Osteoblast (primary cell): ENCODE measurements around the gene CA7. TPM values are rescaled to one million over a fixed set of nuclear protein-coding genes. Genes with fewer than 3 reads are reported as not detected.
"Not testable (repeated sequence)": the region's sequence is repeated elsewhere in the genome, so short reads cannot be mapped to it uniquely, and the experiment has no call there.

Experiments
- DNase-seq: peaks from one replicate; pipeline ENCODE4 v3.0.0; 2011; ENCODE audit warnings: low spot score, mixed read lengths; ENCODE audit not compliant: insufficient read length; ENCODE audit errors: missing footprints
- H2AFZ ChIP-seq: 2 replicates; pipeline ENCODE4 v1.6.0; 2011; ENCODE audit warnings: mild to moderate bottlenecking, low read length
- H3K27ac ChIP-seq: 2 replicates; pipeline ENCODE4 v1.5.1; 2011; ENCODE audit warnings: mild to moderate bottlenecking, low read depth, low read length, moderate library complexity
- H3K27me3 ChIP-seq: 2 replicates; pipeline ENCODE4 v1.6.0; 2012; ENCODE audit warnings: mild to moderate bottlenecking, control low read depth, inconsistent platforms, low read length, moderate library complexity; ENCODE audit not compliant: insufficient read depth
- H3K36me3 ChIP-seq: 2 replicates; pipeline ENCODE4 v1.5.1; 2011; ENCODE audit warnings: mild to moderate bottlenecking, low read length, control low read depth, moderate library complexity; ENCODE audit not compliant: insufficient read depth
- H3K4me1 ChIP-seq: 2 replicates; pipeline ENCODE4 v1.5.1; 2011; ENCODE audit warnings: mild to moderate bottlenecking, low read length, control low read depth, moderate library complexity; ENCODE audit not compliant: insufficient read depth
- H3K4me2 ChIP-seq: 2 replicates; pipeline ENCODE4 v1.6.0; 2011; ENCODE audit warnings: mild to moderate bottlenecking, low read length; ENCODE audit not compliant: insufficient read depth
- H3K4me3 ChIP-seq: fragments of 200-600 bp; sonication (generic); 3 replicates; pipeline ENCODE4 v1.5.1; 2012; ENCODE audit warnings: mild to moderate bottlenecking, low read length, inconsistent platforms; ENCODE audit not compliant: insufficient read depth
- H3K79me2 ChIP-seq: 2 replicates; pipeline ENCODE4 v1.6.0; 2012; ENCODE audit warnings: mild to moderate bottlenecking, low read length, control low read depth, inconsistent platforms; ENCODE audit not compliant: insufficient read depth
- H3K9me3 ChIP-seq: 2 replicates; pipeline ENCODE4 v1.5.1; 2011; ENCODE audit warnings: low read depth, low read length, control low read depth
- H4K20me1 ChIP-seq: 2 replicates; pipeline ENCODE4 v1.6.0; 2012; ENCODE audit warnings: mild to moderate bottlenecking, low read length, control low read depth; ENCODE audit not compliant: insufficient read depth
- total RNA-seq: library from RNA; depleted of rRNA; stranded (reverse); fragments of >200 nt; gene quantifications from 2 replicates; pipeline ENCODE4 v1.2.3, GENCODE V29; 2012
- TF ChIP-seq, protein P1 (sequence below): IDR thresholded peaks from 2 replicates; pipeline ENCODE4 v1.5.1; 2011; ENCODE audit warnings: mild to moderate bottlenecking, low read depth, low read length, moderate library complexity; ENCODE audit errors: extremely low read depth

The CA7 gene
- total RNA-seq, 1 donor, result not detected

DNA sequence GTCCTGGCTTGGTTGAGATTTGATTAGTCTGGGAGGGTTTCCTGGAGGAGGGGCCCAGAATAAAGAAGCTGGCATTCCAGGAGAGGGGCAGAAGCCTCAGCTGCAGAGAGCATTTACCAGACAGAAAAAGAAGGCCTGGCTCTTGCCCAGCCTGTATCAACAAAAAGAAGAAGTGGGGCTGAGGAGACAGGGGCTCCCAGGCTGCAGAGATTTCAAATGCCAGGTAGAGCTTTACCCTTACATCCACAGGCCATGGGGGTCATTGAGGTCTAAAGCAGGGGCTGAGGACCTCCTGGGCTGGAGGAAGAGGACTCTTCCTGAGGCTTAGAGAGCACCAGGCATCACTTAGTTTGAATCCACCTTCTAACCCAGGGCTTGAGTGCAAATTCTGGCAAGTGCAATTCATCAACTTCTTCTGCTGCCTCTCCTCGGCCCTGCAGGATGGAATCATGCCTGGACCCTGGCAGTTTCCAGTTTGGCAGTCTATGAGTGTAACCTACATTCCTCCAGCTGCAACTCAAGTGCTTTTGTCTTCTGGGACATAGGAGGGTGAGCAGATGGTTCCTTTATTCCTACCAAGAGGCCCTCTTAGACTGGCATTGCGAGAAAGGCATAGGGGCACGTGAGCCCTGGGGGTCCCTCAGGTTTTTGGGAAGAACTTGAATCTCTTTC, 15.3 kb downstream of the CA7 start:
- TF ChIP-seq, protein P1, sequence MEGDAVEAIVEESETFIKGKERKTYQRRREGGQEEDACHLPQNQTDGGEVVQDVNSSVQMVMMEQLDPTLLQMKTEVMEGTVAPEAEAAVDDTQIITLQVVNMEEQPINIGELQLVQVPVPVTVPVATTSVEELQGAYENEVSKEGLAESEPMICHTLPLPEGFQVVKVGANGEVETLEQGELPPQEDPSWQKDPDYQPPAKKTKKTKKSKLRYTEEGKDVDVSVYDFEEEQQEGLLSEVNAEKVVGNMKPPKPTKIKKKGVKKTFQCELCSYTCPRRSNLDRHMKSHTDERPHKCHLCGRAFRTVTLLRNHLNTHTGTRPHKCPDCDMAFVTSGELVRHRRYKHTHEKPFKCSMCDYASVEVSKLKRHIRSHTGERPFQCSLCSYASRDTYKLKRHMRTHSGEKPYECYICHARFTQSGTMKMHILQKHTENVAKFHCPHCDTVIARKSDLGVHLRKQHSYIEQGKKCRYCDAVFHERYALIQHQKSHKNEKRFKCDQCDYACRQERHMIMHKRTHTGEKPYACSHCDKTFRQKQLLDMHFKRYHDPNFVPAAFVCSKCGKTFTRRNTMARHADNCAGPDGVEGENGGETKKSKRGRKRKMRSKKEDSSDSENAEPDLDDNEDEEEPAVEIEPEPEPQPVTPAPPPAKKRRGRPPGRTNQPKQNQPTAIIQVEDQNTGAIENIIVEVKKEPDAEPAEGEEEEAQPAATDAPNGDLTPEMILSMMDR, result no peak
- H3K4me1 ChIP-seq, result peaks cover 5% of the 10 kb centered on the region
- no peak overlapping the region for H3K27ac ChIP-seq
- no peak overlapping the region for H3K4me3 ChIP-seq
- H3K4me2 ChIP-seq, result no peak overlapping the region
- no peaks in the 10 kb centered on the region for H3K79me2 ChIP-seq
- DNase-seq, result no peak
- no peaks in the 10 kb centered on the region for H3K9me3 ChIP-seq
- no peaks in the 10 kb centered on the region for H4K20me1 ChIP-seq
- H2AFZ ChIP-seq, result no peak overlapping the region
- H3K27me3 ChIP-seq, result no peaks in the 10 kb centered on the region
- H3K36me3 ChIP-seq, result no peaks in the 10 kb centered on the region

DNA sequence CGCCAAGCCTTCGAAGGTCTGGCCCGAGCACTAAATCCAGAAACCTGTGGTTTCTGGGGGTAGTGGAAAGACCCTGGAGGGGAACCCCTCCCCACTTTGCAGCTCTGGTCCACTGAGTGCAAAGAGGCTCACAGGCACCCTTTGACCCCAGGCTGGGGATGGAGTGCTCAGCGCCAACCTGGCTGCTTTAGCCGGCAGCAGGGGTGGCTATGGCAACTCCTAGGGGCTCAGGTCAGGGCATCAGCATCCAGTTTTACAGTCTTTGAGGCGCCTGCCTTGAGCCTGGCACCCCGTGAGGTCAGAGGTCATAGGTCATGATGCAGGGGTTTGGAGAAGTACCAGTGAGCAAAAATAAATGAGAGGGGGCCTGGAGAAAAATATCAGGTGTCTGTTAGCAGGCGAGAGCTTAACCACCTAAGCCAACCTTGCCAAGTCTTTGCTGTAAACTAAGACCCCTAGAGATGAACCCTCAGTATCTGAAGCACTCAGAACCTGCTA, 17.9 kb downstream of the CA7 start:
- Histone ChIP-seq H3K9me3 (no peaks in the 10 kb centered on the region), H3K27me3 (no peaks in the 10 kb centered on the region), H3K27ac (no peak overlapping the region), H3K4me3 (no peak overlapping the region), H3K79me2 (no peaks in the 10 kb centered on the region), H4K20me1 (no peaks in the 10 kb centered on the region), H2AFZ (no peak overlapping the region), H3K4me1 (peaks cover 5% of the 10 kb centered on the region), H3K36me3 (no peaks in the 10 kb centered on the region), H3K4me2 (no peak overlapping the region)
- TF ChIP-seq, protein P1, result no peak
- DNase-seq, result no peak

DNA sequence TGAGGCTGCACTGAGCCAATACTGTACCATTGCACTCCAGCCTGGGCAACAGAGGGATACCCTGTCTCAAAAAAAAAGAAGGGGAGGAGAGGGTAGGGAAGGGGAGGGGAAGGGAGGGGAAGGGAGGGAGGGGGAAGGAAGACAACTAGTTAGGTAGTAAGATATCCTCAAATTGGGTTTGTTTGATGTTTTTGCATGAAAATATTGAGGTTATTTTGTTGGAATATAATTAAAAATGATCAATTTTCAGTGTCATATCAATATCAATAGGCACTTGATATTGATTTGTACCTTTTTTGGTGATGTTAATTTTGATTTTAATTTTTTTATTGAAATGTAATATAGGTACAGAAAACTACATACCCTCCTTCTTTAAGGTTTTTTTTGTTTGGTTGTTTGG, 19.5 kb downstream of the CA7 start:
- no peaks in the 10 kb centered on the region for H3K27me3 ChIP-seq
- no peak overlapping the region for H3K4me2 ChIP-seq
- H4K20me1 ChIP-seq, result no peaks in the 10 kb centered on the region
- H3K27ac ChIP-seq, result no peak overlapping the region
- no peaks in the 10 kb centered on the region for H3K9me3 ChIP-seq
- DNase-seq, result no peak
- TF ChIP-seq, protein P1, result no peak
- H3K4me1 ChIP-seq, result peaks cover 5% of the 10 kb centered on the region
- H3K4me3 ChIP-seq, result no peak overlapping the region
- no peaks in the 10 kb centered on the region for H3K79me2 ChIP-seq
- H3K36me3 ChIP-seq, result no peaks in the 10 kb centered on the region
- H2AFZ ChIP-seq, result no peak overlapping the region

DNA sequence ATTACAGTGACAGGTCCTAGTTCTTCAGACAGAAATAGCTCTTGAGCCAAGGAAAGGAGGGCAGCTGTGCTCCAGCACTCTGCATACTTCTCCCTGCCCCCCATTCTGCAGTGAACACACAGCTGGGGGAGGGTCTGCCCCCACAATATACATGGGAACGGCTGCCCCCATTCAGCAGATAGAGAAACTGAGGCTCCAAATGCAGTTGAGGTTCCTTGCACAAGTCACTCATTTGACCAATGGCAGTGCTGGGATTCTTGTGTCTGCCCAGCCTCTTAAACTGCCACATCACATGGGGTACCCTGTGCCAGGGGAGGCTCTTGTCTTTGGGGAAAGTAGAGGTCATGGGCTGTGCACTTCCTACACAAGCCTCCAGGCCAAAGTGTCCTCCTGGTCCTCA, 25.2 kb downstream of the CA7 start:
- Histone ChIP-seq H3K79me2 (no peaks in the 10 kb centered on the region), H3K27ac (no peak overlapping the region), H3K36me3 (no peaks in the 10 kb centered on the region), H3K9me3 (no peaks in the 10 kb centered on the region), H4K20me1 (no peaks in the 10 kb centered on the region), H2AFZ (no peak overlapping the region), H3K27me3 (no peaks in the 10 kb centered on the region), H3K4me2 (no peak overlapping the region), H3K4me3 (no peak overlapping the region), H3K4me1 (peaks cover 12% of the 10 kb centered on the region)
- DNase-seq, result no peak
- TF ChIP-seq, protein P1, result no peak

DNA sequence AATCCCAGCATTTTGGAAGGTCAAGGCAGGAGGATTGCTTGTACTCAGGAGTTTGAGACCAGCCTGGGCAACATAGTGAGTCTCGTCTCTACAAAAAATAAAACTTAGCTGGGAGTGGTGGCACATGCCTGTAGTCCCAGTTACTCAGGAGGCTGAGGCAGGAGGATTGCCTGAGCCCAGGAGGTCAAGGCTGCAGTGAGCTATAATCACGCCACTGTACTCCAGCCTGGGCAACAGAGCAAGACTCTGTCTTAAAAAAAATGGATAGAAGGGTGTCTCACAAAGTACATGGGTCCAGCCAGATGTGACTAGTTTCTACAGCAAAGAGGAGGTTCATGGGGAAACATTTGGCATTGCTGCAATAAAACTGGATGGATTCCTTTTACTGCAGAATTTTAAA, 27.1 kb downstream of the CA7 start:
- H3K79me2 ChIP-seq, H3K27me3 ChIP-seq, DNase-seq, H3K9me3 ChIP-seq, H3K4me2 ChIP-seq, H4K20me1 ChIP-seq, H3K36me3 ChIP-seq, H3K4me3 ChIP-seq, H3K27ac ChIP-seq, H2AFZ ChIP-seq: not testable (repeated sequence)
- H3K4me1 ChIP-seq, result peaks cover 25% of the 10 kb centered on the region
